H1 (cell line): ENCODE results near the gene SPEF1. TPM values are rescaled to one million over a fixed set of nuclear protein-coding genes. Genes with fewer than 3 reads are reported as not detected.

Source experiments
- CTCF ChIA-PET: fragments of 300-600 bp; sonication (Branson Sonifier 250); formaldehyde crosslinking; loops from one replicate; lab custom pipeline; 2021; ENCODE audit not compliant: partially characterized antibody; lab: Charles Lee
- POLR2A ChIA-PET: fragments of 300-600 bp; sonication (Branson Sonifier 250); formaldehyde crosslinking; loops from one replicate; lab custom pipeline; 2021; ENCODE audit warnings: inconsistent platforms; ENCODE audit not compliant: partially characterized antibody; lab: Charles Lee
- DNase-seq, 2 experiments: peaks; one replicate each; pipeline versions ENCODE4 v3.0.0 to v3.0.0-alpha.2; 2010 to 2022; ENCODE audit warnings: low spot score in 2 of 2, low read depth in 1 of 2, mixed read lengths in 1 of 2
- FAIRE-seq: peaks from 2 replicates; lab custom pipeline; 2011; peaks lifted over from hg19 to GRCh38; lab: Jason Lieb, UNC
- H2AFZ ChIP-seq: 2 replicates; pipeline ENCODE4 v1.8.1; 2012; ENCODE audit warnings: low read length, inconsistent platforms
- H2AK5ac ChIP-seq: 2 replicates; pipeline ENCODE4 v1.6.1; 2013; ENCODE audit warnings: low read depth, low read length
- H2BK120ac ChIP-seq: replicated peaks from 2 replicates; pipeline ENCODE3; 2013; ENCODE audit warnings: low read depth, low read length, inconsistent platforms
- H2BK12ac ChIP-seq: 2 replicates; pipeline ENCODE4 v1.6.1; 2013; ENCODE audit warnings: low read depth, low read length
- H2BK15ac ChIP-seq: 2 replicates; pipeline ENCODE4 v1.6.1; 2013; ENCODE audit warnings: low read length
- H2BK20ac ChIP-seq: 2 replicates; pipeline ENCODE4 v1.6.1; 2013; ENCODE audit warnings: low read length
- H2BK5ac ChIP-seq: 2 replicates; pipeline ENCODE4 v1.6.1; 2013; ENCODE audit warnings: low read depth, low read length
- H3K14ac ChIP-seq: 2 replicates; pipeline ENCODE4 v1.6.1; 2013; ENCODE audit warnings: inconsistent platforms; ENCODE audit not compliant: insufficient read length
- H3K18ac ChIP-seq: 2 replicates; pipeline ENCODE4 v1.6.1; 2013; ENCODE audit warnings: low read length; ENCODE audit errors: extremely low read depth
- H3K23ac ChIP-seq: 2 replicates; pipeline ENCODE4 v1.6.1; 2013; ENCODE audit warnings: inconsistent platforms; ENCODE audit not compliant: insufficient read length
- H3K23me2 ChIP-seq: 2 replicates; pipeline ENCODE4 v1.6.1; 2013; ENCODE audit warnings: low read depth, low read length
- H3K27ac ChIP-seq: 2 replicates; pipeline ENCODE4 v1.6.1; 2011; ENCODE audit warnings: low read depth, low read length, inconsistent platforms
- H3K27me3 ChIP-seq, 4 experiments: replicated peaks in 1 of 4; 1 replicate in 1 of 4; 2 replicates in 3 of 4; pipeline versions ENCODE4 v1.6.1 to v1.8.1; 2011 to 2013; ENCODE audit warnings: low read length in 3 of 4, mild to moderate bottlenecking in 3 of 4, inconsistent platforms in 2 of 4, mixed read lengths in 2 of 4, moderate library complexity in 1 of 4; ENCODE audit not compliant: control insufficient read depth in 3 of 4, insufficient read depth in 3 of 4; ENCODE audit errors: extremely low read depth in 1 of 4
- H3K36me3 ChIP-seq, 4 experiments: 2 replicates each; pipeline versions ENCODE4 v1.6.1 to v1.8.1; 2011 to 2013; ENCODE audit warnings: mild to moderate bottlenecking in 4 of 4, low read length in 3 of 4, moderate library complexity in 2 of 4, control low read depth in 1 of 4, inconsistent platforms in 1 of 4; ENCODE audit not compliant: insufficient read depth in 4 of 4, control insufficient read depth in 2 of 4
- H3K4ac ChIP-seq: replicated peaks from 2 replicates; pipeline ENCODE3; 2013; ENCODE audit warnings: low read length, low read depth, mixed read lengths, inconsistent platforms; ENCODE audit not compliant: insufficient read length
- H3K4me1 ChIP-seq, 4 experiments: replicated peaks in 1 of 4; 1 replicate in 1 of 4; 2 replicates in 3 of 4; pipeline versions ENCODE4 v1.6.1 to v1.8.1; 2011 to 2013; ENCODE audit warnings: low read length in 3 of 4, inconsistent platforms in 2 of 4, mixed read lengths in 1 of 4; ENCODE audit not compliant: insufficient read depth in 4 of 4, control insufficient read depth in 3 of 4
- H3K4me2 ChIP-seq, 2 experiments: 2 replicates each; pipeline versions ENCODE4 v1.6.1 to v1.8.1; 2011 to 2013; ENCODE audit warnings: low read depth in 2 of 2, low read length in 2 of 2, control low read depth in 1 of 2, inconsistent platforms in 1 of 2, mild to moderate bottlenecking in 1 of 2; ENCODE audit not compliant: insufficient read depth in 1 of 2
- H3K4me3 ChIP-seq, 4 experiments: fragments of 200-600, 300-600 bp in 1 of 4; sonication (generic), shearing (Covaris generic), sonication (Bioruptor Twin) in 1 of 4; 2 replicates each; pipeline versions ENCODE4 v1.5.1 to v1.8.1; 2011 to 2016; ENCODE audit warnings: low read length in 4 of 4, low read depth in 3 of 4, control low read depth in 2 of 4, inconsistent platforms in 2 of 4, mild to moderate bottlenecking in 2 of 4, mixed read lengths in 1 of 4, moderate library complexity in 1 of 4; ENCODE audit not compliant: insufficient read depth in 2 of 4; ENCODE audit errors: extremely low read depth in 1 of 4
- H3K56ac ChIP-seq: replicated peaks from 2 replicates; pipeline ENCODE3; 2013; ENCODE audit warnings: low read depth, mild to moderate bottlenecking, mixed read lengths, low read length, inconsistent platforms; ENCODE audit not compliant: insufficient read length
- H3K79me1 ChIP-seq: 2 replicates; pipeline ENCODE4 v1.6.1; 2013; ENCODE audit warnings: low read depth, low read length, control low read depth
- H3K79me2 ChIP-seq, 2 experiments: 2 replicates each; pipeline versions ENCODE4 v1.6.1 to v1.8.1; 2012 to 2013; ENCODE audit warnings: low read length in 2 of 2, mild to moderate bottlenecking in 2 of 2, inconsistent platforms in 1 of 2; ENCODE audit not compliant: insufficient read depth in 2 of 2, control insufficient read depth in 1 of 2
- H3K9ac ChIP-seq, 4 experiments: replicated peaks in 1 of 4; 1 replicate in 1 of 4; 2 replicates in 3 of 4; pipeline versions ENCODE4 v1.6.1 to v1.8.1; 2011 to 2013; ENCODE audit warnings: low read depth in 3 of 4, low read length in 3 of 4, control low read depth in 2 of 4, mild to moderate bottlenecking in 2 of 4, moderate library complexity in 2 of 4, inconsistent platforms in 1 of 4; ENCODE audit errors: extremely low read depth in 1 of 4
- H3K9me3 ChIP-seq, 2 experiments: 2 replicates each; pipeline versions ENCODE4 v1.6.1 to v1.8.1; 2012 to 2013; ENCODE audit warnings: mild to moderate bottlenecking in 2 of 2, moderate library complexity in 2 of 2, control low read depth in 1 of 2, inconsistent platforms in 1 of 2, low read depth in 1 of 2, low read length in 1 of 2, mixed read lengths in 1 of 2; ENCODE audit not compliant: insufficient read depth in 2 of 2
- H4K20me1 ChIP-seq, 2 experiments: replicated peaks in 1 of 2; 2 replicates each; pipeline versions ENCODE3 to v1.8.1; 2011 to 2013; ENCODE audit warnings: inconsistent platforms in 2 of 2, low read length in 2 of 2, mild to moderate bottlenecking in 1 of 2; ENCODE audit not compliant: insufficient read depth in 2 of 2, control insufficient read depth in 1 of 2
- H4K5ac ChIP-seq: 2 replicates; pipeline ENCODE4 v1.6.1; 2013; ENCODE audit warnings: low read length, low read depth, mixed read lengths, inconsistent platforms; ENCODE audit not compliant: insufficient read length
- H4K8ac ChIP-seq: 2 replicates; pipeline ENCODE4 v1.8.0; 2013; ENCODE audit warnings: mild to moderate bottlenecking, moderate library complexity, low read length, inconsistent platforms; ENCODE audit not compliant: insufficient read depth; ENCODE audit errors: extremely low read depth
- H4K91ac ChIP-seq: replicated peaks from 2 replicates; pipeline ENCODE3; 2013; ENCODE audit warnings: low read length, mixed read lengths, inconsistent platforms; ENCODE audit not compliant: insufficient read length
- BRCA1 ChIP-seq: IDR thresholded peaks from 2 replicates; pipeline ENCODE4 v1.6.1; 2012; ENCODE audit warnings: low read depth, low read length, improper control_type of control experiment
- EGR1 ChIP-seq: IDR thresholded peaks from 2 replicates; pipeline ENCODE4 v1.6.1; 2011; ENCODE audit warnings: low read depth, low read length, borderline replicate concordance
- JUN ChIP-seq: IDR thresholded peaks from 2 replicates; pipeline ENCODE4 v1.6.1; 2011; ENCODE audit warnings: low read depth, mild to moderate bottlenecking, improper control_type of control experiment, low read length
- KDM4A ChIP-seq: IDR thresholded peaks from one replicate; pipeline ENCODE4 v1.7.1; 2012; ENCODE audit warnings: low read depth, mild to moderate bottlenecking, moderate library complexity, low read length, inconsistent platforms; ENCODE audit not compliant: severe bottlenecking
- MAFK ChIP-seq: IDR thresholded peaks from 2 replicates; pipeline ENCODE4 v1.6.1; 2012; ENCODE audit warnings: low read depth, mild to moderate bottlenecking, improper control_type of control experiment, low read length
- SIN3A ChIP-seq, 2 experiments: IDR thresholded peaks in 1 of 2; conservative IDR thresholded peaks in 1 of 2; 2 replicates each; pipeline ENCODE4 v1.6.1; 2011 to 2012; ENCODE audit warnings: low read length in 2 of 2, improper control_type of control experiment in 1 of 2, low read depth in 1 of 2, mild to moderate bottlenecking in 1 of 2
- SIRT6 ChIP-seq: IDR thresholded peaks from one replicate; pipeline ENCODE4 v1.7.1; 2012; ENCODE audit warnings: low read length, inconsistent platforms
- SIX5 ChIP-seq: IDR thresholded peaks from 2 replicates; pipeline ENCODE4 v1.6.1; 2011; ENCODE audit warnings: mild to moderate bottlenecking, low read depth, low read length
- SRF ChIP-seq: IDR thresholded peaks from 2 replicates; pipeline ENCODE4 v1.6.1; 2011; ENCODE audit warnings: mild to moderate bottlenecking, low read depth, low read length, moderate library complexity
- SUZ12 ChIP-seq: fragments of 200-600 bp; sonication (generic); IDR thresholded peaks from 2 replicates; pipeline ENCODE4 v1.6.1; 2012; ENCODE audit warnings: mild to moderate bottlenecking, inconsistent platforms, low read length, moderate library complexity, mixed read lengths
- WGBS, 2 experiments: shearing (Covaris generic) in 1 of 2; methylation state at CpG; one replicate each; pipeline versions ENCODE4 v1.1.6 to v1.1.7; 2013 to 2015; ENCODE audit warnings: low lambda C conversion rate in 2 of 2, mixed read lengths in 2 of 2, inconsistent platforms in 1 of 2, low coverage in 1 of 2, missing lambda C conversion rate in 1 of 2; ENCODE audit not compliant: insufficient replicate concordance in 2 of 2, insufficient coverage in 1 of 2, insufficient read length in 1 of 2; ENCODE audit errors: extremely low coverage in 1 of 2, missing lambda C conversion rate in 1 of 2; 5-methylcytosine and 5-hydroxymethylcytosine counted together
- polyA plus RNA-seq, 7 experiments: library from polyadenylated mRNA; depleted of rRNA in 3 of 7; stranded (reverse) in 5 of 7; unstranded in 2 of 7; fragments of >200 nt in 5 of 7; fragments of 200-250 nt in 2 of 7; gene quantifications; 1 replicate in 5 of 7; 2 replicates in 1 of 7; 4 replicates in 1 of 7; pipeline versions ENCODE4 v1.2.1 to v1.2.3, GENCODE V29; 2011 to 2013; ENCODE audit warnings: missing spikeins in 2 of 7, mixed read lengths in 2 of 7
- total RNA-seq: library from RNA; stranded (reverse); fragmentation: NEBNext Ultra II Directional; extraction: Animal tissue kit (Norgen Biotek cat#: 25700); gene quantifications from 2 replicates; pipeline ENCODE4 v1.2.1, GENCODE V29; 2021

SPEF1 gene
- total and polyA plus RNA-seq, 2 of the 8 experiments (the other 6 are each of a cell fraction or from before 2014, with no cell fraction given), result 0.51 to 0.71 TPM

GRCh38 chr20:3745686-3746173 is 35.5 kb downstream of the SPEF1 start:
- Histone ChIP-seq H2AFZ (no peak overlapping the region), H2BK15ac (peak overlapping the region; percentile 88; the same call in 1 of the 2 replicates), H3K9ac (no peak overlapping the region; a peak in 1 of 7 replicates), H3K4ac (no peak overlapping the region), H3K14ac (no peak overlapping the region), H3K79me1 (no peaks in the 10 kb centered on the region), H2BK5ac (0 out of 2 replicates have a peak overlapping the region, but pooled peaks have one; percentile 49), H3K18ac (no peak overlapping the region; the same call in 1 of the 2 replicates), H3K56ac (no peak overlapping the region), H3K4me3 (peak overlapping the region; percentile 50 to 72 (median 61)), H3K27me3 (peaks cover 3 to 17% (median 15%) of the 10 kb centered on the region in 4 experiments), H2BK20ac (no peak overlapping the region), H3K4me1 (peaks cover 0 to 18% (median 10%) of the 10 kb centered on the region in 4 experiments; a peak in 5 of 7 replicates), H3K79me2 (no peaks in the 10 kb centered on the region), H3K27ac (no peak overlapping the region), H2BK120ac (no peak overlapping the region), H2AK5ac (no peak overlapping the region), H3K23me2 (peaks cover 12% of the 10 kb centered on the region), H2BK12ac (peak overlapping the region; percentile 90; the same call in 1 of the 2 replicates), H3K23ac (no peak overlapping the region), H4K5ac (no peak overlapping the region), H3K9me3 (no peaks in the 10 kb centered on the region), H4K8ac (peak overlapping the region; percentile 62), H4K20me1 (peaks cover 0 to 3% of the 10 kb centered on the region in 2 experiments), H4K91ac (peak overlapping the region; percentile 46), H3K36me3 (no peaks in the 10 kb centered on the region), H3K4me2 (peak overlapping the region; percentile 79 to 91)
- 73% methylated on average over 9 of the region's 11 CpGs; no CpG with 5 or more reads in 1 of the 2 experiments for WGBS, 2 experiments
- FAIRE-seq (no peak), DNase-seq (peak in 1 of 2 experiments; percentile 63)
- CTCF ChIA-PET, result interaction anchor here (0.8 to 18.6 kb wide), 10 partner anchors 10 to 70 kb away, joined by 3 to 308 read pairs (median 6); partner anchors contain the start of genes ADISSP and SIGLEC1
- POLR2A ChIA-PET, result interaction anchor here (0.8 to 3.6 kb wide), 8 partner anchors 9 to 48 kb away, joined by 3 to 13 read pairs (median 4); partner anchors contain the start of gene HSPA12B
- TF ChIP-seq SIN3A (conservative IDR thresholded peaks at IDR 0.05 in 1 of 2, IDR thresholded peaks at IDR 0.05 in 1 of 2; ENCODE audit: low read depth in 1 of 2, low read length in 2 of 2) (no peak), BRCA1 (no peak), SUZ12 (no peak), KDM4A (no peak), EGR1 (no peak), SRF (no peak), MAFK (no peak), SIRT6 (no peak), JUN (no peak), SIX5 (no peak)
